Lower leg skin (tissue), 3 donors: ENCODE data around the gene MOXD1.

Source experiments
- POLR2A ChIP-seq, 2 donors: fragments of 450-650 bp; IDR thresholded peaks; one replicate each; pipeline ENCODE4 v1.6.1; 2016 to 2017; ENCODE audit warnings: antibody characterized with exemption in 2 of 2, mild to moderate bottlenecking in 1 of 2, moderate library complexity in 1 of 2
- TF ChIP-seq, protein P1 (sequence below), 3 donors: fragments of 450-650 bp; IDR thresholded peaks; one replicate each; pipeline ENCODE4 v1.5.1; 2016; ENCODE audit warnings: antibody characterized with exemption in 3 of 3, mild to moderate bottlenecking in 3 of 3, moderate library complexity in 2 of 3

GRCh38 chr6:132391391-132392269 lies 9.6 kb downstream of the MOXD1 start:
- TF ChIP-seq, protein P1, sequence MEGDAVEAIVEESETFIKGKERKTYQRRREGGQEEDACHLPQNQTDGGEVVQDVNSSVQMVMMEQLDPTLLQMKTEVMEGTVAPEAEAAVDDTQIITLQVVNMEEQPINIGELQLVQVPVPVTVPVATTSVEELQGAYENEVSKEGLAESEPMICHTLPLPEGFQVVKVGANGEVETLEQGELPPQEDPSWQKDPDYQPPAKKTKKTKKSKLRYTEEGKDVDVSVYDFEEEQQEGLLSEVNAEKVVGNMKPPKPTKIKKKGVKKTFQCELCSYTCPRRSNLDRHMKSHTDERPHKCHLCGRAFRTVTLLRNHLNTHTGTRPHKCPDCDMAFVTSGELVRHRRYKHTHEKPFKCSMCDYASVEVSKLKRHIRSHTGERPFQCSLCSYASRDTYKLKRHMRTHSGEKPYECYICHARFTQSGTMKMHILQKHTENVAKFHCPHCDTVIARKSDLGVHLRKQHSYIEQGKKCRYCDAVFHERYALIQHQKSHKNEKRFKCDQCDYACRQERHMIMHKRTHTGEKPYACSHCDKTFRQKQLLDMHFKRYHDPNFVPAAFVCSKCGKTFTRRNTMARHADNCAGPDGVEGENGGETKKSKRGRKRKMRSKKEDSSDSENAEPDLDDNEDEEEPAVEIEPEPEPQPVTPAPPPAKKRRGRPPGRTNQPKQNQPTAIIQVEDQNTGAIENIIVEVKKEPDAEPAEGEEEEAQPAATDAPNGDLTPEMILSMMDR (IDR thresholded peaks at IDR 0.05) = no peak
- TF ChIP-seq POLR2A (IDR thresholded peaks at IDR 0.05) = no peak
